Mesothelial cell of epicardium (in vitro differentiated cells): ENCODE measurements around the gene NEK8. TPM values are rescaled to one million over a fixed set of nuclear protein-coding genes. Genes with fewer than 3 reads are reported as not detected.
"Not testable (repeated sequence)": the region's sequence is repeated elsewhere in the genome, so short reads cannot be mapped to it uniquely, and the experiment has no call there.

Experiments
- DNase-seq, 2 experiments: peaks; one replicate each; pipeline ENCODE4 v3.0.0; 2021; ENCODE audit warnings: low spot score in 2 of 2; ENCODE audit not compliant: unreplicated experiment in 2 of 2
- H3K27ac Mint-ChIP-seq: 2 replicates; pipeline ENCODE4 v1.8.0; 2021; ENCODE audit warnings: mixed read lengths
- H3K27me3 Mint-ChIP-seq: 2 replicates; pipeline ENCODE4 v1.8.0; 2021; ENCODE audit warnings: low read depth, mixed read lengths
- H3K36me3 Mint-ChIP-seq: 2 replicates; pipeline ENCODE4 v1.8.0; 2021; ENCODE audit warnings: mixed read lengths
- H3K4me1 Mint-ChIP-seq: 2 replicates; pipeline ENCODE4 v1.8.0; 2021; ENCODE audit warnings: mixed read lengths
- H3K4me3 Mint-ChIP-seq: 2 replicates; pipeline ENCODE4 v1.8.0; 2021; ENCODE audit warnings: mild to moderate bottlenecking, moderate library complexity, mixed read lengths
- H3K9me3 Mint-ChIP-seq: 2 replicates; pipeline ENCODE4 v1.8.0; 2021; ENCODE audit warnings: mixed read lengths
- CTCF ChIP-seq: fragments of 200-600 bp; sonication (generic); IDR thresholded peaks from one replicate; pipeline ENCODE4 v1.5.0; 2021; ENCODE audit warnings: antibody characterized with exemption; ENCODE audit not compliant: unreplicated experiment
- total RNA-seq: library from RNA; stranded (reverse); gene quantifications from 3 replicates; pipeline ENCODE4 v1.2.1, GENCODE V29; 2021

The NEK8 gene
- total RNA-seq, 1 donor from 2014 or later, result 7.6 TPM

GRCh38 chr17:28720247-28720996, 8.2 kb upstream of the NEK8 start:
- Mint-ChIP-seq H3K9me3 (no peaks in the 10 kb centered on the region), H3K4me1 (peaks cover 70% of the 10 kb centered on the region), H3K27ac (peak overlapping the region; percentile 100), H3K27me3 (no peaks in the 10 kb centered on the region), H3K36me3 (peaks cover 14% of the 10 kb centered on the region), H3K4me3 (peak overlapping the region; percentile 99)
- no peak for TF ChIP-seq CTCF
- DNase-seq, result no peak

GRCh38 chr17:28720997-28721329, 7.6 kb upstream of the NEK8 start:
- DNase-seq, H3K27me3 Mint-ChIP-seq, H3K9me3 Mint-ChIP-seq: not testable (repeated sequence)
- Mint-ChIP-seq H3K36me3 (peaks cover 13% of the 10 kb centered on the region), H3K4me1 (peaks cover 70% of the 10 kb centered on the region), H3K4me3 (peak overlapping the region; percentile 99), H3K27ac (peak overlapping the region; percentile 100)

- no peaks in the 10 kb centered on the region for H3K27me3 Mint-ChIP-seq
- DNase-seq, result no peak
- peak overlapping the region; percentile 99 for H3K4me3 Mint-ChIP-seq
- peak overlapping the region; percentile 34 for H3K27ac Mint-ChIP-seq
- no peak for TF ChIP-seq CTCF
- peaks cover 13% of the 10 kb centered on the region for H3K36me3 Mint-ChIP-seq
- H3K9me3 Mint-ChIP-seq, result no peaks in the 10 kb centered on the region
- H3K4me1 Mint-ChIP-seq, result peaks cover 68% of the 10 kb centered on the region
Measured at GRCh38 chr17:28722417-28723158, 6.0 kb upstream of the NEK8 start.

GRCh38 chr17:28723159-28723835, 5.3 kb upstream of the NEK8 start:
- Mint-ChIP-seq H3K27me3 (no peaks in the 10 kb centered on the region), H3K4me3 (no peak overlapping the region), H3K4me1 (peaks cover 64% of the 10 kb centered on the region), H3K36me3 (peaks cover 13% of the 10 kb centered on the region), H3K27ac (no peak overlapping the region), H3K9me3 (no peaks in the 10 kb centered on the region)
- DNase-seq, result no peak
- TF ChIP-seq CTCF, result no peak

- Mint-ChIP-seq H3K27ac (peak overlapping the region; percentile 92), H3K4me1 (peaks cover 61% of the 10 kb centered on the region), H3K36me3 (peaks cover 13% of the 10 kb centered on the region)
- not testable (repeated sequence) for DNase-seq, H3K9me3 Mint-ChIP-seq, H3K4me3 Mint-ChIP-seq, H3K27me3 Mint-ChIP-seq
Measured at GRCh38 chr17:28723836-28724499, 4.6 kb upstream of the NEK8 start.

- H3K4me3 Mint-ChIP-seq, result peak overlapping the region; percentile 79
- TF ChIP-seq CTCF, result no peak
- peaks cover 58% of the 10 kb centered on the region for H3K4me1 Mint-ChIP-seq
- no peaks in the 10 kb centered on the region for H3K27me3 Mint-ChIP-seq
- no peaks in the 10 kb centered on the region for H3K9me3 Mint-ChIP-seq
- no peak for DNase-seq
- H3K36me3 Mint-ChIP-seq, result peaks cover 13% of the 10 kb centered on the region
- H3K27ac Mint-ChIP-seq, result peak overlapping the region; percentile 92
Measured at GRCh38 chr17:28724500-28725165, 4.0 kb upstream of the NEK8 start.
